Upper lobe of left lung (tissue), 6 donors: Measurements from ENCODE around the gene APOL2. TPM values are rescaled to one million over a fixed set of nuclear protein-coding genes. Genes with fewer than 3 reads are reported as not detected.

Experiments
- ATAC-seq, 2 donors: fragments of 200-7000 bp; cut with Tn5 transposase; one replicate each; pipeline ENCODE4 v1.9.1; 2022; ENCODE audit warnings: mild to moderate bottlenecking in 2 of 2, moderate library complexity in 2 of 2; ENCODE audit not compliant: low FRiP score in 2 of 2
- DNase-seq, 2 donors: peaks; one replicate each; pipeline ENCODE4 v3.0.0-alpha.2; 2019 to 2020
- H3K27ac ChIP-seq, 4 donors: fragments of 200-600 bp; sonication (generic); one replicate each; pipeline ENCODE4 v1.5.1; 2016 to 2019
- H3K27me3 ChIP-seq, 4 donors: fragments of 200-600 bp; sonication (generic); one replicate each; pipeline ENCODE4 v1.5.1; 2017 to 2019
- H3K36me3 ChIP-seq, 4 donors: fragments of 200-600 bp; sonication (generic); one replicate each; pipeline ENCODE4 v1.5.1; 2016 to 2019
- H3K4me1 ChIP-seq, 4 donors: fragments of 200-600 bp; sonication (generic); one replicate each; pipeline ENCODE4 v1.5.1; 2018 to 2019
- H3K4me3 ChIP-seq, 4 donors: fragments of 200-600 bp; sonication (generic); one replicate each; pipeline ENCODE4 v1.5.1; 2017 to 2019; ENCODE audit warnings: mild to moderate bottlenecking in 2 of 4, moderate library complexity in 1 of 4
- H3K9me3 ChIP-seq, 4 donors: fragments of 200-600 bp; sonication (generic); one replicate each; pipeline ENCODE4 v1.5.1; 2018 to 2019
- EP300 ChIP-seq, 4 donors: sonication (generic); formaldehyde crosslinking; IDR thresholded peaks; one replicate each; pipeline ENCODE4 v1.5.1; 2017; ENCODE audit warnings: antibody characterized with exemption in 4 of 4, control low read depth in 2 of 4
- POLR2A ChIP-seq, 4 donors: fragments of 450-650 bp; IDR thresholded peaks; one replicate each; pipeline ENCODE4 v1.5.1; 2016 to 2017; ENCODE audit warnings: antibody characterized with exemption in 4 of 4, mild to moderate bottlenecking in 2 of 4
- POLR2AphosphoS5 ChIP-seq, 2 donors: sonication (generic); formaldehyde crosslinking; IDR thresholded peaks; one replicate each; pipeline ENCODE4 v1.5.1; 2017; ENCODE audit warnings: antibody characterized with exemption in 2 of 2
- WGBS, 2 donors: methylation state at CpG; one replicate each; pipeline ENCODE4 v1.1.5; 2017 to 2018; 5-methylcytosine and 5-hydroxymethylcytosine counted together
- total RNA-seq, 6 donors: library from RNA; depleted of rRNA in 4 of 6; stranded (reverse); fragments of >200 nt in 4 of 6; gene quantifications; one replicate each; pipeline versions ENCODE4 v1.1.0 to v1.2.1, GENCODE V29; 2016 to 2021
- TF ChIP-seq, protein P1 (sequence below), 6 experiments: fragments of 450-650 bp in 4 of 6; fragments of 200-600 bp in 2 of 6; sonication (generic) in 2 of 6; IDR thresholded peaks; one replicate each; pipeline ENCODE4 v1.5.1; 2016 to 2019; ENCODE audit warnings: antibody characterized with exemption in 6 of 6
- donor health status: DM: no; HTN: no; CAD: no; lungs with moderate emphysema.
- donor health status: DM: no; HTN: yes; CAD: no; lungs with severe emphysema.

APOL2 gene
- total RNA-seq, 6 donors from 2014 or later = 32.8 to 76.5 (median 52.6) TPM

DNA sequence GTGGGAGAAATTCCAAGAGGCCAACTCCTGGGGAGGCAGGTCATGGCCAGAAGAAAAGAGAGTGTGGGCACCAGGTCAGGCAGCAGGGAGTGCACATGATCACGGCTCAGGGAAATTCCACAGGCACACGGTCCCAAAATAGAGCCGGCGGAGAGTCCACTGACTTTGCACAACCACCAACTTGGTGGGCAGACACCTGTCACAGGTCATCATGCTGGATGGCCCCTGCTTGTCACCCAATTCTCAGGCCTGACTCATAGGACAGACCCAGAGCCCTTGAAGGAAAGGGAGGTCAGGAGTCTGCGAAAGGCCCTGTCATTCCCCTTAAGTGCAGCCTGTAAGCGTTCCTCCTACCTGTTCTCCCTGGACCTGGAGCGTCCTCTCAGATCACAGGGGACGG lies 15.8 kb downstream of the APOL2 start:
- TF ChIP-seq POLR2A (IDR thresholded peaks at IDR 0.05) (no peak), POLR2AphosphoS5 (IDR thresholded peaks at IDR 0.05) (no peak), EP300 (IDR thresholded peaks at IDR 0.05) (no peak)
- TF ChIP-seq, protein P1, sequence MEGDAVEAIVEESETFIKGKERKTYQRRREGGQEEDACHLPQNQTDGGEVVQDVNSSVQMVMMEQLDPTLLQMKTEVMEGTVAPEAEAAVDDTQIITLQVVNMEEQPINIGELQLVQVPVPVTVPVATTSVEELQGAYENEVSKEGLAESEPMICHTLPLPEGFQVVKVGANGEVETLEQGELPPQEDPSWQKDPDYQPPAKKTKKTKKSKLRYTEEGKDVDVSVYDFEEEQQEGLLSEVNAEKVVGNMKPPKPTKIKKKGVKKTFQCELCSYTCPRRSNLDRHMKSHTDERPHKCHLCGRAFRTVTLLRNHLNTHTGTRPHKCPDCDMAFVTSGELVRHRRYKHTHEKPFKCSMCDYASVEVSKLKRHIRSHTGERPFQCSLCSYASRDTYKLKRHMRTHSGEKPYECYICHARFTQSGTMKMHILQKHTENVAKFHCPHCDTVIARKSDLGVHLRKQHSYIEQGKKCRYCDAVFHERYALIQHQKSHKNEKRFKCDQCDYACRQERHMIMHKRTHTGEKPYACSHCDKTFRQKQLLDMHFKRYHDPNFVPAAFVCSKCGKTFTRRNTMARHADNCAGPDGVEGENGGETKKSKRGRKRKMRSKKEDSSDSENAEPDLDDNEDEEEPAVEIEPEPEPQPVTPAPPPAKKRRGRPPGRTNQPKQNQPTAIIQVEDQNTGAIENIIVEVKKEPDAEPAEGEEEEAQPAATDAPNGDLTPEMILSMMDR (IDR thresholded peaks at IDR 0.05) = no peak
- Histone ChIP-seq H3K27ac (no peak overlapping the region), H3K9me3 (no peaks in the 10 kb centered on the region), H3K36me3 (peaks cover 6 to 22% (median 11%) of the 10 kb centered on the region in 4 donors), H3K27me3 (no peaks in the 10 kb centered on the region), H3K4me1 (peaks cover 2 to 12% (median 4%) of the 10 kb centered on the region in 4 donors), H3K4me3 (no peak overlapping the region)
- WGBS, 2 donors = 81 to 87% methylated on average over 4 to 8 of the region's 8 CpGs
- ATAC-seq (no peak), DNase-seq (no peak)

DNA sequence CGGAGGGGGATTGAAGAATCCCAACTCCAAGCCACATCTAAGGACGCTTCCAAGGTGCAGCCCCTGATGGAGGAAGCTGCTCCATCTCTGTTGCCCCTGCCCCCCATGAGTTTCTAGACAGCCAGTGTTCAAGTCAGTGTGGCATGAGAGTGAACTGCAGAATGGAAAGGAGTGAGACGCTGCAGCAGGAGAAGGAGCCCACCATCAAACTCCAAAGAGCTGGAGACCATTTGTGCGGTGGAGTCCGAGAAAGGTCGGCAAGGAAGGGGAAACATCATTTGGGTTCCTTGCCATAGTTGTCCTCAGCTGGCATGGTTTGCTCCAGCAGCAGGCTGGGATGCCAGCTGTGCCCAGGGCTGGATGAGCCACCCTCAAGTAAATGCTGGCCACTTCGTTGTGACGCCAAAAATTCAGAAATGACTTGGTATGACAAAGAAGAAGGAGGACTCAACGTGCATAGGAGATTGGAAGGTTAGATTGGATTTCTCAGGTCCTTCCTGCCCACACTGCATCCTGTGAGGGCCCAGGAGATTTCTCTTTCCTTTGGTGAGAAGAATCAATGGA lies 16.4 kb downstream of the APOL2 start:
- H3K4me1 ChIP-seq = peaks cover 2 to 12% (median 4%) of the 10 kb centered on the region in 4 donors
- H3K4me3 ChIP-seq = no peak overlapping the region
- DNase-seq (no peak), ATAC-seq (no peak)
- 86 to 88% methylated on average over 9 of the region's 9 CpGs for WGBS, 2 donors
- H3K27me3 ChIP-seq = no peaks in the 10 kb centered on the region
- TF ChIP-seq POLR2A (IDR thresholded peaks at IDR 0.05) = no peak
- TF ChIP-seq POLR2AphosphoS5 (IDR thresholded peaks at IDR 0.05) = no peak
- TF ChIP-seq, protein P1 (IDR thresholded peaks at IDR 0.05) = no peak
- TF ChIP-seq EP300 (IDR thresholded peaks at IDR 0.05) = no peak
- H3K36me3 ChIP-seq = peaks cover 6 to 17% (median 8%) of the 10 kb centered on the region in 4 donors
- no peaks in the 10 kb centered on the region for H3K9me3 ChIP-seq
- no peak overlapping the region for H3K27ac ChIP-seq

DNA sequence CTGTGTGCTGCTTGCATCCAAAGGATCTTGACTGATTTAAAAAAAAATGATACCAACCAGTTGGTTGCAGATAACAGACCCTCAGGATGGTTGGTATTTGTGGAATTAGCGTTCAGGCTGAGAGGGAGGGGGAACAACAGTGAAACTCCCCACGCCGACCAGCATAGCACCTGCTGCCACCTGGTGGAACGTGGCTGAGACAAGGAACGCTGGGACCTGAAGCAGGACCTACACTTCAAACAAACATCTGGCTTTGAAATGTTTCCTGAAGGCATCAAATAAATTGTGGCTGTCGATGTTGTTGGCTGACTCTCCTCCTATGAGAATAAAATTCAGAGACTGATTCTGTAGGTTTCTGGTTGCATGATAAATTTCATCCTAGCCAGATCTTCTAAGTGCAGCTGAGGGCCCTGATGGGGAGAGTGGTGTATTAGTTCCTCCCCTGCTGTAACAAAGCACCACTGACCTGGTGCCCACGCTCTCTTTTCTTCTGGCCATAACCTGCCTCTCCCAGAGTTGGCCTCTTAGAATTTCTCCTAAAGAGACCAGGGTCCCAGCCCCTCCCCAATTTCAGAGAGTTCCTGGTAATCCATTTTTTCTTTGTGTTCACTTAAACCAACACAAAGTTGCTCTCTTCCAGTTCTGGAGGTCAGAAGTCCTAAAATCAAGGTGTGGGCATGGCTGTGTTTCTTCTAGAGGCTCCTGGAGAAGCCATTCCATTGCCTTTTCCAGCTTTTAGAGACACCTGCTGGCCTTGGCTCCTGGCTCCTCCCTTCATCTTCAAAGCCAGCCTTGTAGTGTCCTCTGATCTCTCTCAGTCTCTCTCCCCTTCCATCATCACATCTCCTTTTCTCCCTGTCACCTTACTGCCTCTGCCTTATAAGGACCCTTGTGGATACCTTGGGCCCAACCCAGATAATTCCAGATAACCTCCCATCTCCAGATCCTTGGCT lies 17.3 kb downstream of the APOL2 start:
- no peak for TF ChIP-seq EP300 (IDR thresholded peaks at IDR 0.05)
- TF ChIP-seq, protein P1 (IDR thresholded peaks at IDR 0.05) = peak; percentile 53 to 63 (median 56)
- Histone ChIP-seq H3K4me1 (peaks cover 2 to 12% (median 4%) of the 10 kb centered on the region in 4 donors), H3K27ac (no peak overlapping the region), H3K36me3 (peaks cover 0 to 8% (median under 1%) of the 10 kb centered on the region in 4 donors), H3K4me3 (no peak overlapping the region), H3K27me3 (no peaks in the 10 kb centered on the region), H3K9me3 (no peaks in the 10 kb centered on the region)
- DNase-seq = peak in 1 of 2 donors; percentile 51
- ATAC-seq = peak; percentile 63 to 77
- WGBS, 2 donors = 14 to 17% methylated on average over 7 of the region's 7 CpGs

DNA sequence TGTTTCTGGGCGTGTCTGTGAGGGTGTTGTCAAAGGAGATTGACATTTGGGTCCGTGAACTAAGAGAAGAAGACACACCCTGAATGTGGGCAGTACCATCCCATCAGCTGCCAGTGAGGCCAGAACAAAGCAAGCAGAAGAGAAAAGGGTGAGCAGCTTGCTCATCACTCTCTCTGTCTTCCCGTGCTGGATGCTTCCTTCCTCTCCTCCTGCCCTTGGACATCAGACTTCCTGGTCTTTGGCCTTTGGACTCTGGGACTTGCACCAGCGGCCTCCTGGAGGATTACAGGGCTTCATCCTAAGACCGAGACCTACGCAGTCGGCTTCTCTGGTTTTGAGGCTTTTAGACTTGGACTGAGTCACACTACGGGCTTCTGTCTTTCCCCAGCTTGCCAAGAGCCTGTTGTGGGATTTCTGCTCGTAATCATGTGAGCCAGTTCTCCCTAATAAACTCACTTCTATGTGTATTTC lies 18.8 kb downstream of the APOL2 start:
- H3K27me3 ChIP-seq = no peaks in the 10 kb centered on the region
- DNase-seq = no peak
- peaks cover 2 to 12% (median 4%) of the 10 kb centered on the region in 4 donors for H3K4me1 ChIP-seq
- peak overlapping the region in 2 of 4 donors; percentile 5 to 22 for H3K27ac ChIP-seq
- WGBS, 2 donors = 55 to 65% methylated on average over 9 of the region's 9 CpGs
- ATAC-seq = peak in 1 of 2 donors; percentile 74
- no peak overlapping the region for H3K4me3 ChIP-seq
- no peaks in the 10 kb centered on the region for H3K9me3 ChIP-seq
- TF ChIP-seq POLR2AphosphoS5 (IDR thresholded peaks at IDR 0.05) (no peak), POLR2A (IDR thresholded peaks at IDR 0.05) (no peak)
- no peaks in the 10 kb centered on the region for H3K36me3 ChIP-seq

DNA sequence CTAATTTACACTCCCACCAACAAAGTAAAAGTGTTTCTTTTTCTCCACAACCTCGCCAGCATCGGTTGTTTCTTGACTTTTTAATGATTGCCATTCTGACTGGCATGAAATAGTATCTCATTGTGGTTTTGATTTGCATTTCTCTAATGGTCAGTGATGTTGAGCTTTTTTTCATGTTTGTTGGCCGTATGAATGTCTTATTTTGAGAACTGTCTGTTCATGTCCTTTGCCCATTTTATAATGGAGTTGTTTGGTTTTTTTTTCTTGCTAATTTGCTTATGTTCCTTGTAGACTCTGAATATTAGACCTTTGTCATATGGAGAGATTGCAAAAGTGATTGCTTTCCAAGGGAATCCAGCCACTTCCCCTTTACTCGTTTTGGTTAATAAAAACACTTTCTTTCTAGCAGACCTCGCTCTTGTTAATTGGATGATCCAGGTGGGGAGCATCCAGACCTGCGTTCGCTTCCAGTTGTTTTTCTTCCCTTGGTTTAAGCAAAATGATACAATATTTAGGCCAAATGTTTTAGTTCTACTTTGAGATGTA lies 20.6 kb downstream of the APOL2 start:
- 81 to 84% methylated on average over 7 of the region's 7 CpGs for WGBS, 2 donors

More for the DNA sequence above, 20.6 kb downstream of the APOL2 start:
- peaks cover 2 to 17% (median 7%) of the 10 kb centered on the region in 4 donors for H3K4me1 ChIP-seq
- no peaks in the 10 kb centered on the region for H3K27me3 ChIP-seq
- no peak for ATAC-seq
- DNase-seq = no peak
- no peaks in the 10 kb centered on the region for H3K36me3 ChIP-seq
- TF ChIP-seq, protein P1 (IDR thresholded peaks at IDR 0.05) = no peak
- TF ChIP-seq POLR2A (IDR thresholded peaks at IDR 0.05) (no peak), POLR2AphosphoS5 (IDR thresholded peaks at IDR 0.05) (no peak), EP300 (IDR thresholded peaks at IDR 0.05) (no peak)
- no peak overlapping the region for H3K4me3 ChIP-seq
- no peak overlapping the region for H3K27ac ChIP-seq
- H3K9me3 ChIP-seq = no peaks in the 10 kb centered on the region
